AML-193 (cell line): Measurements from ENCODE around the gene SELENOI.
"Not testable (repeated sequence)": the region's sequence is repeated elsewhere in the genome, so short reads cannot be mapped to it uniquely, and the experiment has no call there.

Source experiments
- DNase-seq, 2 experiments: peaks; one replicate each; lab custom pipeline; 2025; lab: John Stamatoyannopoulos, UW

SELENOI gene

GRCh38 chr2:26359886-26360473 is 14.0 kb downstream of the SELENOI start:
- no peak for DNase-seq

- no peak for DNase-seq
Measured at GRCh38 chr2:26363323-26363722, 17.4 kb downstream of the SELENOI start.

GRCh38 chr2:26363958-26364357 is 18.0 kb downstream of the SELENOI start:
- DNase-seq: no peak

- DNase-seq: no peak
Measured at GRCh38 chr2:26364669-26365068, 18.7 kb downstream of the SELENOI start.

- no peak for DNase-seq
Measured at GRCh38 chr2:26366957-26367356, 21.0 kb downstream of the SELENOI start.

GRCh38 chr2:26369664-26370063 is 23.7 kb downstream of the SELENOI start:
- DNase-seq: not testable (repeated sequence)

- not testable (repeated sequence) for DNase-seq
Measured at GRCh38 chr2:26370909-26371308, 25.0 kb downstream of the SELENOI start.

GRCh38 chr2:26376799-26377198 is 30.9 kb downstream of the SELENOI start:
- no peak for DNase-seq

- no peak for DNase-seq
Measured at GRCh38 chr2:26380281-26380680, 34.3 kb downstream of the SELENOI start.

GRCh38 chr2:26382564-26382963 is 36.6 kb downstream of the SELENOI start:
- DNase-seq: no peak

- DNase-seq: no peak
Measured at GRCh38 chr2:26384183-26384582, 38.2 kb downstream of the SELENOI start.

- DNase-seq: no peak
Measured at GRCh38 chr2:26384597-26384996, 38.7 kb downstream of the SELENOI start.

- no peak for DNase-seq
Measured at GRCh38 chr2:26387189-26387588, 41.2 kb downstream of the SELENOI start.

GRCh38 chr2:26394694-26395093 is 48.8 kb downstream of the SELENOI start:
- DNase-seq: no peak

GRCh38 chr2:26395394-26395793 is 49.5 kb downstream of the SELENOI start:
- DNase-seq: no peak

GRCh38 chr2:26396734-26397298 is 50.9 kb downstream of the SELENOI start:
- DNase-seq: no peak

GRCh38 chr2:26399771-26400376 is 53.9 kb downstream of the SELENOI start:
- no peak for DNase-seq

GRCh38 chr2:26400723-26401122 is 54.8 kb downstream of the SELENOI start:
- no peak for DNase-seq

GRCh38 chr2:26401739-26402541 is 56.0 kb downstream of the SELENOI start, which contains the start of gene DRC1:
Gene DRC1, plus strand, starts transcription at chr2:26401920. Its CDS starts 70 bp downstream, at chr2:26401990.
- no peak for DNase-seq

GRCh38 chr2:26407526-26407925 is 61.6 kb downstream of the SELENOI start:
- DNase-seq: no peak

- DNase-seq: no peak
Measured at GRCh38 chr2:26409785-26410184, 63.8 kb downstream of the SELENOI start.

- no peak for DNase-seq
Measured at GRCh38 chr2:26410764-26411243, 64.9 kb downstream of the SELENOI start.

- DNase-seq: no peak
Measured at GRCh38 chr2:26411419-26411818, 65.5 kb downstream of the SELENOI start.
